H1 (cell line): ENCODE results near the gene PRDX5. TPM values are rescaled to one million over a fixed set of nuclear protein-coding genes. Genes with fewer than 3 reads are reported as not detected.

Experiments used
- EGR1 ChIP-seq: IDR thresholded peaks from 2 replicates; pipeline ENCODE4 v1.6.1; 2011; ENCODE audit warnings: low read depth, low read length, borderline replicate concordance
- GABPA ChIP-seq: IDR thresholded peaks from 2 replicates; pipeline ENCODE4 v1.6.1; 2011; ENCODE audit warnings: mild to moderate bottlenecking, low read length, moderate library complexity, borderline replicate concordance; ENCODE audit not compliant: insufficient read depth
- GTF2F1 ChIP-seq: IDR thresholded peaks from 2 replicates; pipeline ENCODE4 v1.6.1; 2012; ENCODE audit warnings: low read depth, low read length, improper control_type of control experiment, borderline replicate concordance
- PHF8 ChIP-seq: fragments of 200-600 bp; sonication (generic); conservative IDR thresholded peaks from 2 replicates; pipeline ENCODE4 v1.7.1; 2012; ENCODE audit warnings: low read depth, mild to moderate bottlenecking, inconsistent platforms, low read length, moderate library complexity
- POLR2AphosphoS5 ChIP-seq: IDR thresholded peaks from 2 replicates; pipeline ENCODE4 v1.6.1; 2011; ENCODE audit warnings: low read depth, low read length
- SIRT6 ChIP-seq: IDR thresholded peaks from one replicate; pipeline ENCODE4 v1.7.1; 2012; ENCODE audit warnings: low read length, inconsistent platforms
- YY1 ChIP-seq: IDR thresholded peaks from 2 replicates; pipeline ENCODE4 v1.6.1; 2011; ENCODE audit warnings: low read depth, mild to moderate bottlenecking, low read length
- polyA plus RNA-seq, 7 experiments: library from polyadenylated mRNA; depleted of rRNA in 3 of 7; stranded (reverse) in 5 of 7; unstranded in 2 of 7; fragments of >200 nt in 5 of 7; fragments of 200-250 nt in 2 of 7; gene quantifications; 1 replicate in 5 of 7; 2 replicates in 1 of 7; 4 replicates in 1 of 7; pipeline versions ENCODE4 v1.2.1 to v1.2.3, GENCODE V29; 2011 to 2013; ENCODE audit warnings: missing spikeins in 2 of 7, mixed read lengths in 2 of 7
- total RNA-seq: library from RNA; stranded (reverse); fragmentation: NEBNext Ultra II Directional; extraction: Animal tissue kit (Norgen Biotek cat#: 25700); gene quantifications from 2 replicates; pipeline ENCODE4 v1.2.1, GENCODE V29; 2021
- TF ChIP-seq, protein P1 (sequence below): IDR thresholded peaks from 2 replicates; pipeline ENCODE4 v1.6.1; 2011; ENCODE audit warnings: low read length, improper control_type of control experiment

Gene PRDX5
- total and polyA plus RNA-seq, 2 of the 8 experiments (the other 6 are each of a cell fraction or from before 2014, with no cell fraction given) = 201 to 582 TPM

DNA sequence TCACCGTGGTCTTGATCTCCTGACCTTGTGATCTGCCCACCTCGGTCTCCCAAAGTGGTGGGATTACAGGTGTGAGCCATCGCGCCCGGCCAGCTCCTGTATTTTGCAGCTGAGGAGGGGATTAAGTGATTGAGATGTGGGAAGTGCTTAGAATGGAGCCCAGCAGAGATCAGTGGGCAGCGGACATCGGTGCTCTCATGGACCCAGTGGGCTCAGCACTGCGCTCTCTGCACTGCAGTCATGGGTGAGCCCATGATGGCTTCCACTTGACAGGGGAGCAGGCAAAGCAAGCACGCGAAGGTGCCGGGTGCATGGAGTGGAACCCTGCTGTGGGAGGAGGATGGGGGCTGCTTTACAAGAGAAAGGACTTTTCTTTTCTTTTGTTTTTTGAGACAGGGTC is 13.0 kb downstream of the PRDX5 start (continued):
- TF ChIP-seq PHF8 (no peak), YY1 (no peak), GTF2F1 (no peak), EGR1 (no peak), GABPA (no peak), SIRT6 (no peak), POLR2AphosphoS5 (no peak)
- TF ChIP-seq, protein P1, sequence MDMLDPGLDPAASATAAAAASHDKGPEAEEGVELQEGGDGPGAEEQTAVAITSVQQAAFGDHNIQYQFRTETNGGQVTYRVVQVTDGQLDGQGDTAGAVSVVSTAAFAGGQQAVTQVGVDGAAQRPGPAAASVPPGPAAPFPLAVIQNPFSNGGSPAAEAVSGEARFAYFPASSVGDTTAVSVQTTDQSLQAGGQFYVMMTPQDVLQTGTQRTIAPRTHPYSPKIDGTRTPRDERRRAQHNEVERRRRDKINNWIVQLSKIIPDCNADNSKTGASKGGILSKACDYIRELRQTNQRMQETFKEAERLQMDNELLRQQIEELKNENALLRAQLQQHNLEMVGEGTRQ = no peak
